GM21515 (cell line): ENCODE measurements around the gene QRICH1.

Source experiments
- ATAC-seq: cut with Tn5 transposase; IDR thresholded peaks from one replicate; pipeline ENCODE4 v1.9.1; 2021; ENCODE audit not compliant: unreplicated experiment

The QRICH1 gene

GRCh38 chr3:49001155-49001554 is 92.7 kb downstream of the QRICH1 start:
- no peak for ATAC-seq

GRCh38 chr3:48999085-48999858 is 94.6 kb downstream of the QRICH1 start:
- no peak for ATAC-seq

DNA sequence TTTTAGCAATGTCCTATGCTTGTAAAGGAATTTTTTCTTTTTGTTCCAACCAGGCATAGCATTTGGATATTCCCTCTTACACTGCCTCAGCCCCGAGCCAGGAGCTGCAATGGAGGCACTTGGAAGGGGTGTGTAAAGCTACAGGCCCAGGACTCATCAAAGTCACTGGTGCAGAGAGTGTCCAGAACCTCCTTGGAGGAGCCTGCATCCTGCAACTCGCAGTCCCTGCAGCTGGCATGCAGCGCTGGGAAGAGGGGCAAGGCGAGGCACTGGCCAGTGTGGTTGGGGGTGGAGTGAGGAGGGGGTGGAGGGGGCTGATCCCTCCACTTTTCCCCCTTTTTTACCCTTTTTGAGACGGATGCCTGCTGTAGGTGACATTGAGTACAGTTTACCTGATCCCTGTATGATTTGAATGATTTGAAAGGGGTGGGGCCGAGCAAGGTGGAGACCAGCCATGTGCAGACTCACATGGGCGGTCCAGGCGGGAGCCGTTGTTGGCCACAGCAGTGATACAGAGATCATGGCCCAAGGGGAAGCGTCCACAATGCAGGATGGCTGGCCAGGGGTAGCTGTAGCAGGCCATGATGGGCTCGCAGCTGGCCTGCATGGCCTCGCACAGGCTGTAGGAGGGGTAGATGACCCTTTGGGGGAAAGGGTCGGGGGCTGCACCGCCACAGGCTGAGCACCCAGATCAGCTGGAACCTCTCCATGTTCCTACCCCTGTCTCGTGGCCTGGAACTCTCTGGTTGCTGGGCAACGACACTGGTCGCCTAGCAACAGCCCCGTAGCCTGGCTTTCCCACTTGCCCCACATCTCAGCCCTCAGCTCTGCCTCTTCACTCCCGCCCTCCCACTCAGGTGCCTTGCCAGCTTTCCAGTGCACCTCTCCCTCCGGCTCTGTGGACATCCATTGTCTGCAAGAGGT is 95.9 kb downstream of the QRICH1 start:
- no peak for ATAC-seq

DNA sequence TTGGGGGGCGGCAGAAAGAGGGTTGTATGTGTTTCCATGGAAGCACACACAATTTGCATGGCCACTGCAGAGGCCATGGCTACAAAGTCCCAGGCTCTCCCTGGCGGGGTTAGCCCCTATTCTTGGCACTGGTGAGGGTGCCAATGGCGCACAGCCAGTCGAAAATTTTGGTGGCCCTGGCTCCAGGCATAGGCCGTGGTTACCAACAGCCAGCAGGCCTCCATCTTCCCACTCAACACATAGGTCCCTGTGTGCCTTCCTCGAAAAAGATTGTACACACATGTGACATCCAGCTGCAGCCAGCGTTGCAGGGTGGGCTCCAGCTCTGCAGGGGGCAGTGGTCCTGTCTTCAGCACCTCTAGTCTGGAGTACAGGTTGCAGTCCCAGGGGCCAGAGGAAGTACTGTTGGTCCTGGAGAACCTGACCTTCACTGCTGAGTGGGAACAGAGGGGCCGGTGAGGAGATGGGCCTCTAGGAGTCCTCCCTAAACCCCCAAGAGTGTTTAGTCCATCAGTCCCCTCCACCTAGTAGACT is 96.7 kb downstream of the QRICH1 start:
- ATAC-seq, result no peak

DNA sequence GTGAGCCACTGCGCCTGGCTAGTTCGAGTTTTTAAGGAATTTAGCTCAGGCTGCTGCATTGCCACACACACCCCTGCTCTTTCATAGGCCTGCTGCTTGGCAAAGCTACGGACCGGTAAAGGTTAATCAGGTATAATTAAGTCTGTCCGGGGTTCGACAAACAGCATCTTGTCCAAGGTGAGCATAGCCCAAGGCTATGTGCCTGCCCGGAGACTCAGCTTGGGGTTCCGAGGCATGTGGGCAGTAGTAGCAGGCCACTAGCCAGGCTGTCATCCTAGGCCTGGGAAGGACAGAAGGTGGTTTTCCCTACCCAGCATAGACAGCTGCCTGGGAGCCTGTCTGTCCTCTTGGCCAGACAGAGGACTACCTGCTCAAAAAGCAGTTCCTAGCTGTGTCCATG is 97.2 kb downstream of the QRICH1 start:
- no peak for ATAC-seq

DNA sequence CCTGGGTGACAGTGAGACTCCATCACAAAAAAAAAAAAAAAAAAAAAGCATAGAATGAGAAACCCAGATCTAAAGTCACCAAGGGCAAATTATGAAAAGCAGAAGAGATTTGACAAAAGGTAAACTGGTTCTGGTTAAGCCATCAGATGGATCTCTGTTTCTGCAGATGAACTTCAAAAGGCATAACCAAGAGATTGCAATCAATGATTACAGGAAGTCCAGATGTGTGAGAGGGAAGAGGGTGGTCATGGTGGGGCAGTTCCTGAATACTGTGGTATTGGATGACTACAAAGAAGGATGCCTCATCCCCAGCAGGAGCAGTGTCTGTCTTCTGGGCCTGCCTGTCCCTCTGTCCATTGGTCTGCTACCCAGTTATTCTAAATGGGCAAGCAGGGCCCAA is 100.0 kb downstream of the QRICH1 start:
- ATAC-seq, result no peak

GRCh38 chr3:48991851-48992545 is 101.9 kb downstream of the QRICH1 start:
- no peak for ATAC-seq

- no peak for ATAC-seq
Observed at GRCh38 chr3:48990636-48991469, 103.0 kb downstream of the QRICH1 start.

DNA sequence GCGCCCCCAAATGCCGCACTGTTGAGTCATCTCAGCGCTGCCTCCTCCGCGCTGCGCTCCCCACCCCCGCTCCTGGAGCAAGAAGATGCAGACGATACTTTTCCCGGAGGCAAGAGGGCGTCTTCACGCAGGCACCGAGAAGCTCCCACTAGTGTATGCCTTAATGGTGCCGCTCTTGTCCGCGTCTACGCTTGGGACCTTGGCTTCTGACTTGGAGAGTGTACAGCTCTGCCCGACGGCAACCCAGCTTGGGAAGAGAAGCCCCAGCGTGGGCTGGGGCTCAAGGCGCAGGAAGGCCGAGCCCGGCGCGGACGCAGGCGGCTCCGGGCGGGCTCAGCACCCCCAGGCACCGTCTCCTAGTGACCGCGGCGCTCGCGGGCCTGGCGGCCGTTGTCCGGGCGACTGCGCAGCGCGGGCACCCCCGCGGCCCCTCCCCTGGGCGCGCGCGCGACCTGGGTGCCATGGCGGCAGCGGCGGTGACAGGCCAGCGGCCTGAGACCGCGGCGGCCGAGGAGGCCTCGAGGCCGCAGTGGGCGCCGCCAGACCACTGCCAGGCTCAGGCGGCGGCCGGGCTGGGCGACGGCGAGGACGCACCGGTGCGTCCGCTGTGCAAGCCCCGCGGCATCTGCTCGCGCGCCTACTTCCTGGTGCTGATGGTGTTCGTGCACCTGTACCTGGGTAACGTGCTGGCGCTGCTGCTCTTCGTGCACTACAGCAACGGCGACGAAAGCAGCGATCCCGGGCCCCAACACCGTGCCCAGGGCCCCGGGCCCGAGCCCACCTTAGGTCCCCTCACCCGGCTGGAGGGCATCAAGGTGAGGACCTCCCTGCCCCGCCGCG is 103.9 kb downstream of the QRICH1 start, which contains the start of gene P4HTM:
P4HTM (plus strand) TSS at position 446 of the 840 bp plus-strand sequence; CDS start at position 462, 16 bp downstream.
- no peak for ATAC-seq

- ATAC-seq, result no peak
Observed at GRCh38 chr3:48989126-48989795, 104.6 kb downstream of the QRICH1 start.

GRCh38 chr3:48985831-48986376 is 108.0 kb downstream of the QRICH1 start:
- ATAC-seq, result no peak

GRCh38 chr3:48984663-48985062 is 109.2 kb downstream of the QRICH1 start:
- ATAC-seq, result no peak

GRCh38 chr3:48983096-48983495 is 110.8 kb downstream of the QRICH1 start:
- no peak for ATAC-seq

- no peak for ATAC-seq
Observed at GRCh38 chr3:48982686-48983085, 111.2 kb downstream of the QRICH1 start.

- ATAC-seq, result no peak
Observed at GRCh38 chr3:48982016-48982415, 111.9 kb downstream of the QRICH1 start.

DNA sequence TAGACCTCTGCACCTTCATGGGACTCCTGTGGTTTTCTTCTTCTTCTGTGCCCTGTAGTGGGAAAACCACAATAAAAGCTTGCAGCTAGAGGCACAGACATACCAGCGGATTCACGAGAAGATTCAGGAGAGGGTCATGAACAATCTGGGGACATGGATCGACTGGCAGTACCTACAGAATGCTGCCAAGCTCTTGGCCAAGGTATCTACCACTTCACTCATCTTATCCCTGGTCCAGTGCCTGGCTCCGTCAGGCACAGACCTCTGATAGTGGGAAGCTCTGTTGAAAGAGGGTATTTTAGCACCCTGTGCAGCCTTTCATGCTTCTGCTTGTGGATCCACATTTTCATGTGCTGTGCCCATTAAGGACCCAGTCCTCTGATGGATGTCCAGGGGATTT is 113.6 kb downstream of the QRICH1 start:
- no peak for ATAC-seq
